Left colon (tissue), 2 donors: ENCODE data around the gene ZNF263. TPM values are rescaled to one million over a fixed set of nuclear protein-coding genes. Genes with fewer than 3 reads are reported as not detected.

ENCODE experiments used
- ATAC-seq: fragments of 200-7000 bp; cut with Tn5 transposase; one replicate; pipeline ENCODE4 v1.9.1; 2020; ENCODE audit warnings: mild to moderate bottlenecking, moderate library complexity
- DNase-seq, 2 donors: peaks; one replicate each; pipeline ENCODE4 v3.0.0-alpha.2; 2020
- intact Hi-C, 2 donors: fragments of 100-400 bp; cut with DNase I in 1 of 2; cut with micrococcal nuclease in 1 of 2; formaldehyde crosslinking; loops; one replicate each; pipeline versions ENCODE4 v1.11.2 to v1.14.0; 2022; cut with DNase I, micrococcal nuclease
- long read RNA-seq: library from polyadenylated mRNA; unstranded; transcript quantifications from one replicate; pipeline ENCODE4 v2.0.0, GENCODE V29; 2021
- total RNA-seq, 2 donors: library from RNA; stranded (reverse); fragmentation: NEBNext Ultra II Directional; extraction: Animal tissue kit (Norgen Biotek cat#: 25700); gene quantifications; one replicate each; pipeline ENCODE4 v1.2.1, GENCODE V29; 2021
- donor health status: DM: no; HTN: no; CAD: no.
- donor health status: DM: yes; HTN: yes; CAD: no.

ZNF263 gene
- total RNA-seq: 10 to 100 TPM; 21.2 to 24.3 TPM
- long read RNA-seq, transcript ZNF263-205 (2 exons, 1,139 nt): minor isoform, 13 of 54 reads
- long read RNA-seq, transcript ZNF263-208 (3 exons, 851 nt): major isoform, 14 of 54 reads
- long read RNA-seq, partial matches to known transcripts: 6 of 54 reads
- long read RNA-seq, other reads (novel, unspliced or antisense): 18 of 54 reads

- ATAC-seq: peak; percentile 95
- intact Hi-C loops: no loop called here
- DNase-seq: peak; percentile 96 to 97
Measured at GRCh38 chr16:3282730-3283542, at the start of gene ZNF263. ZNF263 (plus strand) TSS chr16:3283491; CDS start chr16:3283819, 328 bp downstream.

- no peak for ATAC-seq
- intact Hi-C loops: no loop called here
- DNase-seq: no peak
Measured at GRCh38 chr16:3234543-3234856, 48.8 kb upstream of the ZNF263 start.

GRCh38 chr16:3234857-3235561 lies 48.3 kb upstream of the ZNF263 start, which contains the start of gene ZNF200:
ZNF200 (minus strand) TSS chr16:3235158; CDS start chr16:3233755, 1,403 bp downstream.
- intact Hi-C loops: no loop called here
- ATAC-seq (peak; percentile 99), DNase-seq (peak; percentile 97 to 98)

GRCh38 chr16:3235856-3236669 lies 47.2 kb upstream of the ZNF263 start:
- intact Hi-C loops: no loop called here
- DNase-seq (peak; percentile 50 to 65), ATAC-seq (no peak)

- DNase-seq (no peak), ATAC-seq (no peak)
- intact Hi-C loops: no loop called here
Measured at GRCh38 chr16:3241761-3242160, 41.5 kb upstream of the ZNF263 start.

- intact Hi-C loops: no loop called here
- no peak for ATAC-seq
- DNase-seq: no peak
Measured at GRCh38 chr16:3242709-3243108, 40.6 kb upstream of the ZNF263 start.

- ATAC-seq (no peak), DNase-seq (no peak)
- intact Hi-C loops: no loop called here
Measured at GRCh38 chr16:3243882-3244281, 39.4 kb upstream of the ZNF263 start.

GRCh38 chr16:3246002-3246401 lies 37.3 kb upstream of the ZNF263 start:
- no peak for DNase-seq
- ATAC-seq: no peak
- intact Hi-C loops: no loop called here

- ATAC-seq (no peak), DNase-seq (no peak)
- intact Hi-C loops: no loop called here
Measured at GRCh38 chr16:3246876-3247275, 36.4 kb upstream of the ZNF263 start.

GRCh38 chr16:3248596-3248995 lies 34.7 kb upstream of the ZNF263 start:
- DNase-seq (no peak), ATAC-seq (no peak)
- intact Hi-C loops: no loop called here

- intact Hi-C loops: no loop called here
- no peak for DNase-seq
- ATAC-seq: no peak
Measured at GRCh38 chr16:3249020-3249419, 34.3 kb upstream of the ZNF263 start.

GRCh38 chr16:3249451-3249850 lies 33.8 kb upstream of the ZNF263 start:
- ATAC-seq (no peak), DNase-seq (no peak)
- intact Hi-C loops: no loop called here

- ATAC-seq (no peak), DNase-seq (no peak)
- intact Hi-C loops: no loop called here
Measured at GRCh38 chr16:3252967-3253366, 30.3 kb upstream of the ZNF263 start.

GRCh38 chr16:3254309-3254708 lies 29.0 kb upstream of the ZNF263 start:
- intact Hi-C loops: no loop called here
- no peak for DNase-seq
- ATAC-seq: no peak

- DNase-seq (no peak), ATAC-seq (no peak)
- intact Hi-C loops: no loop called here
Measured at GRCh38 chr16:3256146-3256865, 27.0 kb upstream of the ZNF263 start, which contains the start of gene MEFV. MEFV (minus strand) TSS chr16:3256633; CDS start chr16:3256587, 46 bp downstream.

GRCh38 chr16:3256866-3257465 lies 26.3 kb upstream of the ZNF263 start:
- no peak for ATAC-seq
- intact Hi-C loops: no loop called here

GRCh38 chr16:3259836-3260235 lies 23.5 kb upstream of the ZNF263 start:
- intact Hi-C loops: no loop called here
- ATAC-seq: no peak
- DNase-seq: no peak

More at GRCh38 chr16:3256866-3257465, 26.3 kb upstream of the ZNF263 start:
- no peak for DNase-seq

- intact Hi-C loops: no loop called here
- ATAC-seq: no peak
- no peak for DNase-seq
Measured at GRCh38 chr16:3262517-3262916, 20.8 kb upstream of the ZNF263 start.
